Endodermal cell (in vitro differentiated cells): ENCODE results near the gene STK25. TPM values are rescaled to one million over a fixed set of nuclear protein-coding genes. Genes with fewer than 3 reads are reported as not detected.

Experiments used
- DNase-seq: peaks from one replicate; pipeline ENCODE4 v3.0.0-alpha.2; 2017
- H3K27ac ChIP-seq: 2 replicates; pipeline ENCODE4 v1.5.1; 2013; ENCODE audit warnings: mild to moderate bottlenecking, low read depth, low read length, moderate library complexity
- H3K27me3 ChIP-seq: 2 replicates; pipeline ENCODE4 v1.6.1; 2013; ENCODE audit warnings: mild to moderate bottlenecking, low read length, moderate library complexity; ENCODE audit not compliant: insufficient read depth, control insufficient read depth, poor library complexity, severe bottlenecking
- H3K36me3 ChIP-seq: 2 replicates; pipeline ENCODE4 v1.7.0; 2013; ENCODE audit warnings: mild to moderate bottlenecking, low read length, moderate library complexity; ENCODE audit not compliant: control insufficient read depth, insufficient read depth
- H3K4me1 ChIP-seq: one replicate; pipeline ENCODE4 v1.7.0; 2013; ENCODE audit warnings: low read length; ENCODE audit not compliant: control insufficient read depth, insufficient read depth
- H3K4me3 ChIP-seq: 2 replicates; pipeline ENCODE4 v1.5.1; 2013; ENCODE audit warnings: mild to moderate bottlenecking, low read length, moderate library complexity
- H3K9ac ChIP-seq: 2 replicates; pipeline ENCODE4 v1.6.1; 2013; ENCODE audit warnings: mild to moderate bottlenecking, low read length, moderate library complexity; ENCODE audit not compliant: poor library complexity, severe bottlenecking; ENCODE audit errors: extremely low read depth
- H3K9me3 ChIP-seq: 2 replicates; pipeline ENCODE4 v1.6.1; 2013; ENCODE audit warnings: mild to moderate bottlenecking, low read length, moderate library complexity; ENCODE audit not compliant: control insufficient read depth
- H3K27ac Mint-ChIP-seq: 2 replicates; pipeline ENCODE4 v1.8.0; 2020; ENCODE audit warnings: mixed read lengths
- H3K27me3 Mint-ChIP-seq: 2 replicates; pipeline ENCODE4 v1.8.0; 2021; ENCODE audit warnings: mild to moderate bottlenecking, mixed read lengths; ENCODE audit not compliant: insufficient read depth
- H3K36me3 Mint-ChIP-seq: 2 replicates; pipeline ENCODE4 v1.8.0; 2020; ENCODE audit warnings: low read depth, mixed read lengths
- H3K4me1 Mint-ChIP-seq: 2 replicates; pipeline ENCODE4 v1.8.0; 2020; ENCODE audit warnings: mixed read lengths
- H3K4me3 Mint-ChIP-seq: 2 replicates; pipeline ENCODE4 v1.8.0; 2020; ENCODE audit warnings: mild to moderate bottlenecking, moderate library complexity, mixed read lengths
- H3K9me3 Mint-ChIP-seq: 2 replicates; pipeline ENCODE4 v1.8.0; 2020; ENCODE audit warnings: mild to moderate bottlenecking, mixed read lengths
- CTCF ChIP-seq: fragments of 200-600 bp; sonication (generic); conservative IDR thresholded peaks from 2 replicates; pipeline ENCODE4 v1.5.0; 2021; ENCODE audit warnings: antibody characterized with exemption, mild to moderate bottlenecking
- WGBS, 2 experiments: methylation state at CpG; one replicate each; pipeline versions ENCODE4 v1.1.5 to v1.1.7; 2013; ENCODE audit warnings: missing lambda C conversion rate in 2 of 2, mixed read lengths in 1 of 2; ENCODE audit not compliant: insufficient coverage in 1 of 2, insufficient read length in 1 of 2; 5-methylcytosine and 5-hydroxymethylcytosine counted together
- total RNA-seq, 2 donors: library from RNA; stranded (reverse); fragmentation: NEBNext Ultra II Directional in 1 of 2; extraction: Animal tissue kit (Norgen Biotek cat#: 25700) in 1 of 2; gene quantifications; 2 replicates in 1 of 2; 3 replicates in 1 of 2; pipeline ENCODE4 v1.2.1, GENCODE V29; 2021

The STK25 gene
- total RNA-seq, 2 donors from 2014 or later, result 226 to 252 TPM

GRCh38 chr2:241519669-241520068 is 11.3 kb upstream of the STK25 start:
- no peak overlapping the region for H3K27ac Mint-ChIP-seq
- H3K27me3 ChIP-seq, result no peaks in the 10 kb centered on the region
- no peak overlapping the region for H3K4me3 Mint-ChIP-seq
- no peaks in the 10 kb centered on the region for H3K36me3 Mint-ChIP-seq
- DNase-seq, result no peak
- no peaks in the 10 kb centered on the region for H3K4me1 ChIP-seq
- no peaks in the 10 kb centered on the region for H3K27me3 Mint-ChIP-seq
- H3K9me3 Mint-ChIP-seq, result peaks cover 15% of the 10 kb centered on the region
- H3K4me1 Mint-ChIP-seq, result no peaks in the 10 kb centered on the region
- H3K36me3 ChIP-seq, result no peaks in the 10 kb centered on the region
- no peak overlapping the region for H3K27ac ChIP-seq
- peaks cover 7% of the 10 kb centered on the region for H3K9me3 ChIP-seq
- TF ChIP-seq CTCF, result no peak
- 89% methylated on average over 9 to 11 of the region's 11 CpGs for WGBS, 2 experiments
- no peak overlapping the region for H3K4me3 ChIP-seq
- no peak overlapping the region for H3K9ac ChIP-seq

GRCh38 chr2:241517297-241517696 is 8.9 kb upstream of the STK25 start:
- H3K27ac Mint-ChIP-seq, result no peak overlapping the region
- peaks cover 7% of the 10 kb centered on the region for H3K9me3 ChIP-seq

GRCh38 chr2:241516520-241516965 is 8.2 kb upstream of the STK25 start:
- H3K36me3 Mint-ChIP-seq, result no peaks in the 10 kb centered on the region
- Histone ChIP-seq H3K27me3 (no peaks in the 10 kb centered on the region), H3K36me3 (no peaks in the 10 kb centered on the region), H3K4me1 (no peaks in the 10 kb centered on the region), H3K27ac (no peak overlapping the region), H3K9me3 (peaks cover 7% of the 10 kb centered on the region), H3K4me3 (no peak overlapping the region), H3K9ac (no peak overlapping the region)
- H3K4me3 Mint-ChIP-seq, result no peak overlapping the region
- 89% methylated on average over 3 of the region's 3 CpGs; no CpG with 5 or more reads in 1 of the 2 experiments for WGBS, 2 experiments
- no peak for TF ChIP-seq CTCF
- H3K9me3 Mint-ChIP-seq, result peaks cover 6% of the 10 kb centered on the region
- H3K27ac Mint-ChIP-seq, result no peak overlapping the region
- peaks cover 2% of the 10 kb centered on the region for H3K27me3 Mint-ChIP-seq
- H3K4me1 Mint-ChIP-seq, result no peaks in the 10 kb centered on the region
- no peak for DNase-seq

More at GRCh38 chr2:241517297-241517696, 8.9 kb upstream of the STK25 start:
- H3K27ac ChIP-seq, result no peak overlapping the region
- no peak for TF ChIP-seq CTCF
- 91% methylated on average over 6 of the region's 6 CpGs; no CpG with 5 or more reads in 1 of the 2 experiments for WGBS, 2 experiments
- no peaks in the 10 kb centered on the region for H3K36me3 ChIP-seq
- no peaks in the 10 kb centered on the region for H3K27me3 ChIP-seq
- Mint-ChIP-seq H3K36me3 (no peaks in the 10 kb centered on the region), H3K4me1 (no peaks in the 10 kb centered on the region), H3K9me3 (peaks cover 6% of the 10 kb centered on the region), H3K27me3 (peaks cover 2% of the 10 kb centered on the region), H3K4me3 (no peak overlapping the region)
- DNase-seq, result no peak
- no peak overlapping the region for H3K4me3 ChIP-seq
- H3K9ac ChIP-seq, result no peak overlapping the region
- H3K4me1 ChIP-seq, result no peaks in the 10 kb centered on the region
